Prostate gland (tissue), 2 donors: ENCODE data around the gene CLDN22.

Source experiments
- POLR2A ChIP-seq: fragments of 450-650 bp; IDR thresholded peaks from one replicate; pipeline ENCODE4 v1.6.1; 2016; ENCODE audit warnings: antibody characterized with exemption, mild to moderate bottlenecking
- TF ChIP-seq, protein P1 (sequence below), 4 experiments: fragments of 200-600 bp in 2 of 4; fragments of 450-650 bp in 2 of 4; sonication (generic) in 2 of 4; IDR thresholded peaks; 1 replicate in 3 of 4; 2 replicates in 1 of 4; pipeline ENCODE4 v1.5.1; 2016 to 2019; ENCODE audit warnings: antibody characterized with exemption in 4 of 4, mild to moderate bottlenecking in 2 of 4, moderate library complexity in 2 of 4

DNA sequence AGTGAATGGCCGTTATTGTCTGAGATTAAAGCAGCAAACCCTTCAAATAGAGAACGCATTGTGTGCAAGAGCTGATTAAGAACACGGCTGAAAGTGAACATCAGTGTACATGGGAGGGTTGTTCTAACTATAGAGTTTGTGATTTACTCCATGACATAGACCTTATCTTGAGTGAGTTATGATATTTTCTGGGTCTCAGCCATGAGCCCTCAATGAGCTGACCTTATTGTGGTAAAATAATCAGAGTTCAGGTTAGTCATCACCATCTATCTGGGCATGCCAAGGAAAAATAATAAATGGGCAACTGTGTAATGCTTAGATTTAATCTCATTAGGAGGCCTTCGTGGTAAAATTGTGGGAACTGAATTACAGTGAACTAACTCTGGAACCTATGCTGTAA is 35.3 kb upstream of the CLDN22 start:
- TF ChIP-seq, protein P1, sequence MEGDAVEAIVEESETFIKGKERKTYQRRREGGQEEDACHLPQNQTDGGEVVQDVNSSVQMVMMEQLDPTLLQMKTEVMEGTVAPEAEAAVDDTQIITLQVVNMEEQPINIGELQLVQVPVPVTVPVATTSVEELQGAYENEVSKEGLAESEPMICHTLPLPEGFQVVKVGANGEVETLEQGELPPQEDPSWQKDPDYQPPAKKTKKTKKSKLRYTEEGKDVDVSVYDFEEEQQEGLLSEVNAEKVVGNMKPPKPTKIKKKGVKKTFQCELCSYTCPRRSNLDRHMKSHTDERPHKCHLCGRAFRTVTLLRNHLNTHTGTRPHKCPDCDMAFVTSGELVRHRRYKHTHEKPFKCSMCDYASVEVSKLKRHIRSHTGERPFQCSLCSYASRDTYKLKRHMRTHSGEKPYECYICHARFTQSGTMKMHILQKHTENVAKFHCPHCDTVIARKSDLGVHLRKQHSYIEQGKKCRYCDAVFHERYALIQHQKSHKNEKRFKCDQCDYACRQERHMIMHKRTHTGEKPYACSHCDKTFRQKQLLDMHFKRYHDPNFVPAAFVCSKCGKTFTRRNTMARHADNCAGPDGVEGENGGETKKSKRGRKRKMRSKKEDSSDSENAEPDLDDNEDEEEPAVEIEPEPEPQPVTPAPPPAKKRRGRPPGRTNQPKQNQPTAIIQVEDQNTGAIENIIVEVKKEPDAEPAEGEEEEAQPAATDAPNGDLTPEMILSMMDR (IDR thresholded peaks at IDR 0.05): no peak
- no peak for TF ChIP-seq POLR2A
